ENCODE results near the gene TCTN3. TPM values are rescaled to one million over a fixed set of nuclear protein-coding genes. Genes with fewer than 3 reads are reported as not detected.

The TCTN3 gene
- total RNA-seq, 2 donors from 2014 or later: 14.1 to 15.6 TPM

DNA sequence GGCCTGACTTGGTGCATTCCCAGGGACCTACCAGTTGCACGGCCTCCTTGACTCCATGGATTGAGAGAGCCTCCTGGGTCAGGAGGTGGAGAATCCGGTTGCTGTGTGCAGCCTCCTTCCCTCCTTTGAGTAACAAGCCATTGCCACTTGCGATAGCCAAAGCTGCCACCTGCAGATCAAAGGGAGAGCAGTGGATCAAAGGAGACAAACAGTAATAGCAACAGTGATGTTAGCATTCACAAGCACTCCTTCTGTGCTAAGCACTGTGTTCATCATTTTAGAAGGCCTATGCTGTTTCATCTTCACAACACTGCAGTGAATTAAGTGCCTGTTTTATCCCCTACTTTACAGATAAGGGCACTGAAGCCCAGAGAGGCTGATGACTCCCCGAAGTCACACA is 77.3 kb downstream of the TCTN3 start:
- H3K27ac ChIP-seq: no peak overlapping the region

More for the DNA sequence above, 77.3 kb downstream of the TCTN3 start:
- TF ChIP-seq, protein P1, sequence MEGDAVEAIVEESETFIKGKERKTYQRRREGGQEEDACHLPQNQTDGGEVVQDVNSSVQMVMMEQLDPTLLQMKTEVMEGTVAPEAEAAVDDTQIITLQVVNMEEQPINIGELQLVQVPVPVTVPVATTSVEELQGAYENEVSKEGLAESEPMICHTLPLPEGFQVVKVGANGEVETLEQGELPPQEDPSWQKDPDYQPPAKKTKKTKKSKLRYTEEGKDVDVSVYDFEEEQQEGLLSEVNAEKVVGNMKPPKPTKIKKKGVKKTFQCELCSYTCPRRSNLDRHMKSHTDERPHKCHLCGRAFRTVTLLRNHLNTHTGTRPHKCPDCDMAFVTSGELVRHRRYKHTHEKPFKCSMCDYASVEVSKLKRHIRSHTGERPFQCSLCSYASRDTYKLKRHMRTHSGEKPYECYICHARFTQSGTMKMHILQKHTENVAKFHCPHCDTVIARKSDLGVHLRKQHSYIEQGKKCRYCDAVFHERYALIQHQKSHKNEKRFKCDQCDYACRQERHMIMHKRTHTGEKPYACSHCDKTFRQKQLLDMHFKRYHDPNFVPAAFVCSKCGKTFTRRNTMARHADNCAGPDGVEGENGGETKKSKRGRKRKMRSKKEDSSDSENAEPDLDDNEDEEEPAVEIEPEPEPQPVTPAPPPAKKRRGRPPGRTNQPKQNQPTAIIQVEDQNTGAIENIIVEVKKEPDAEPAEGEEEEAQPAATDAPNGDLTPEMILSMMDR (IDR thresholded peaks at IDR 0.05): no peak
- H3K27me3 ChIP-seq: no peaks in the 10 kb centered on the region
- no peak overlapping the region for H3K4me3 ChIP-seq
- peaks cover 63% of the 10 kb centered on the region for H3K36me3 ChIP-seq
- no peaks in the 10 kb centered on the region for H3K9me3 ChIP-seq
- H3K4me1 ChIP-seq: no peaks in the 10 kb centered on the region
- no peak for DNase-seq (ENCODE audit: low spot score)

Other genes starting within 250 kb of the TCTN3 start
- gene SORBS1, start 132.6 kb downstream of the TCTN3 start, total RNA-seq: 100 to 1,000 TPM; 742 to 815 TPM
- 10 to 100 TPM; 13.7 to 17.6 TPM for gene ALDH18A1, start 37.2 kb downstream of the TCTN3 start, total RNA-seq
- 10 to 100 TPM; 12.3 to 15.0 TPM for gene ENTPD1, start 62.2 kb upstream of the TCTN3 start, total RNA-seq
- gene CC2D2B, start 214.0 kb upstream of the TCTN3 start, total RNA-seq: 1 to 10 TPM in 1 of 2 donors, under 1 TPM in 1; 0.98 to 1.6 TPM